ENCODE data around the gene DBNDD1. TPM values are rescaled to one million over a fixed set of nuclear protein-coding genes. Genes with fewer than 3 reads are reported as not detected.

DBNDD1 gene
- total and polyA plus RNA-seq, 2 donors (not counting 3 experiments of a cell fraction or from before 2014, with no cell fraction given), result 28.2 to 45.7 TPM

DNA sequence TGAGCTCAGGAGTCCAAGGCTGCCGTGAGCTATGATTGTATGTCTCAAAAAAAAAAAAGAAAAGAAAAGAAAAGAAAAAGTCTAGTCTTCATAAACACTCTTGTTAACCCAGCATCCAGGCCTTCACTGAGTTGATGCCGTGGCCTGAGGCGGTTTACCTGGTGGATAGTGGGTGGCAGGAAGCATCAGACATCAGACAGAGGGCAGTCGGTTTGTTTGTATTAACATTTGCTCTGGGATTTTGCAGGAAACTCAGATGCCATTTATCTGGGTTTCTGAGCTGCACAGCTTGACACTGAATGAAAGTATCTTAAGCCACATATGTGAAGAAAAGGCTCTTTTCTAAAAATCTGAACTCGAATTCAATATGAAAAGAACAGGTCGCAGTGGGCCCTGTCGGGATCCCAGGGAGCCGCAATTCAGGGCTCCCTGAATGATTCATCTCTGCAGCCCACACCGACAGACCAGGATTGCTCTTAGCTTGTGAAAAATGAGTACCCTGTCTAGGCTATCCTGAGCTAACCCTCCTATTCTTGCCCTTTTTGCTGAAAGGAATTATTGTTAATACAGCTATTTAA lies 1.1 kb upstream of the DBNDD1 start:
- TF ChIP-seq, protein P1, sequence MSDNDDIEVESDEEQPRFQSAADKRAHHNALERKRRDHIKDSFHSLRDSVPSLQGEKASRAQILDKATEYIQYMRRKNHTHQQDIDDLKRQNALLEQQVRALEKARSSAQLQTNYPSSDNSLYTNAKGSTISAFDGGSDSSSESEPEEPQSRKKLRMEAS (IDR thresholded peaks at IDR 0.05; ENCODE audit: insufficient read depth, insufficient read length), result no peak
- TF ChIP-seq MYC (IDR thresholded peaks at IDR 0.05; ENCODE audit: low read depth, low read length) (no peak), FOS (IDR thresholded peaks at IDR 0.05; ENCODE audit: borderline replicate concordance, insufficient read depth, low read length) (peak; percentile 14)
- DNase-seq (ENCODE audit: low read depth, low spot score) (no peak), FAIRE-seq (no peak)
- H3K4me3 ChIP-seq (replicated peaks in 1 of 3; ENCODE audit: insufficient read depth in 1 of 3, low read depth in 1 of 3, low read length in 3 of 3), result peak overlapping the region in 2 of 3 experiments; percentile 47 to 81
- no peaks in the 10 kb centered on the region for H3K36me3 ChIP-seq (ENCODE audit: control insufficient read depth in 2 of 2, extremely low read depth in 1 of 2, insufficient read depth in 2 of 2, low read length in 2 of 2)
- no peaks in the 10 kb centered on the region for H3K9me3 ChIP-seq (replicated peaks; ENCODE audit: control insufficient read depth, insufficient read depth, low read length)
- H2AFZ ChIP-seq (ENCODE audit: low read depth, low read length), result no peak overlapping the region
- dilution Hi-C loops (cut with MboI; ENCODE audit: extremely low pct_ligation_motif_present, low sequenced_read_pairs) (no loop called here), intact Hi-C loops (cut with micrococcal nuclease) (no loop called here)
- ChIA-PET POLR2A (interaction anchor here (0.6 kb wide), 1 partner anchor 27 kb away, joined by 3 read pairs; no protein-coding TSS in a partner anchor), CTCF (interaction anchor here (1.0 to 2.3 kb wide), 3 partner anchors 11 to 98 kb away, joined by 4 to 7 read pairs (median 6); no protein-coding TSS in a partner anchor)
- no TSS peak for BruUV-seq (replicated peaks)
- H3K9me1 ChIP-seq (replicated peaks; ENCODE audit: control insufficient read depth, extremely low read depth, insufficient read depth, low read length), result no peaks in the 10 kb centered on the region
- H3K79me2 ChIP-seq (ENCODE audit: control insufficient read depth, insufficient read depth, low read length), result peaks cover 8% of the 10 kb centered on the region
- H3K27me3 ChIP-seq (ENCODE audit: control insufficient read depth in 2 of 2, insufficient read depth in 2 of 2, low read length in 2 of 2), result no peaks in the 10 kb centered on the region
- H3K4me2 ChIP-seq (ENCODE audit: insufficient read depth, low read length), result peak overlapping the region; percentile 71
- H3K9ac ChIP-seq (replicated peaks; ENCODE audit: extremely low read depth, insufficient read depth, low read length), result peak overlapping the region; percentile 59
- H3K27ac ChIP-seq (ENCODE audit: insufficient read depth, low read depth, low read length), result no peak overlapping the region
- H3K4me1 ChIP-seq (ENCODE audit: control insufficient read depth, extremely low read depth, insufficient read depth, low read length), result peaks cover 34% of the 10 kb centered on the region
- H4K20me1 ChIP-seq (replicated peaks; ENCODE audit: control insufficient read depth, extremely low read depth, insufficient read depth, low read length), result no peaks in the 10 kb centered on the region

DNA sequence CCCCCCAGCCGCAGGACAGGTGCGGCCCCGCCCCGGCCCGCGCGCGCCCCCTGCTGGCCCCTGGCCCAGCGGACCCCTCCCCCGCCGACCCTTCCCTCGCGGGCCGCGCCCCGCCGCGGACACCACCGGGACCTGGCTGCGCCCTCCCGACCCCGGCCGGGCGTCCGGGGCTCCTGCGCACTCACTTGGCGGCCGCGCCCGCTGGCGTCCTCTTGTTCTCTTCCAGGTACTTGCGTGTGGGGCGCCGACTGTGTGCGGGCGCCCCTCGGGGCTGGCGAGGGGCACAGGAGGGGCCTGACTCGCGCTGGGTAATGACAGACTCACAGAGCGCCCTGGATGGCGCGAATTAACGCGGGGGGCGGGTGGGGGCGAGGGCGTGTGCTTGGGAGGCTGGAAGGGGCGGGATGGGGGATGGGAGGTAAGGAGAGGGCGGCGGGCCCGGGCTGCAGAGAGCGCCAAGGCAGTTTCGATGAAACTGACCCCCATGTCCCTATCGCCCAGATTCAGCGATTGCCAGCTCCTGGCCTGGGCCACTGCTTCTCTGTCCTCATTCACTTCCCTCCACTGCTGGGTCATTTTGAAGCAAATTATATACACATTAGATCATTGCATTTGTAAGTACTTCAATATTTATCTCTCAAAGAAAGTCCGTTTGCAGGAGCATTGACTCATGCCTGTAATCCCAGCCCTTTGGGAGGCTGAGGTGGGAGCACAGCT lies 445 bp upstream of the DBNDD1 start:
- dilution Hi-C loops (cut with MboI; ENCODE audit: extremely low pct_ligation_motif_present, low sequenced_read_pairs) (no loop called here), intact Hi-C loops (cut with micrococcal nuclease) (loop anchor here (2.0 kb wide), 1 partner anchor 71 kb away; the partner anchor contains the start of gene DEF8)
- Histone ChIP-seq H3K4me2 (ENCODE audit: insufficient read depth, low read length) (peak overlapping the region; percentile 71), H3K9me3 (replicated peaks; ENCODE audit: control insufficient read depth, insufficient read depth, low read length) (no peaks in the 10 kb centered on the region), H3K79me2 (ENCODE audit: control insufficient read depth, insufficient read depth, low read length) (peaks cover 8% of the 10 kb centered on the region), H3K36me3 (ENCODE audit: control insufficient read depth in 2 of 2, extremely low read depth in 1 of 2, insufficient read depth in 2 of 2, low read length in 2 of 2) (no peaks in the 10 kb centered on the region), H3K4me1 (ENCODE audit: control insufficient read depth, extremely low read depth, insufficient read depth, low read length) (peaks cover 37% of the 10 kb centered on the region), H2AFZ (ENCODE audit: low read depth, low read length) (peak overlapping the region; percentile 87), H3K9ac (replicated peaks; ENCODE audit: extremely low read depth, insufficient read depth, low read length) (peak overlapping the region; percentile 59), H4K20me1 (replicated peaks; ENCODE audit: control insufficient read depth, extremely low read depth, insufficient read depth, low read length) (no peaks in the 10 kb centered on the region), H3K27me3 (ENCODE audit: control insufficient read depth in 2 of 2, insufficient read depth in 2 of 2, low read length in 2 of 2) (no peaks in the 10 kb centered on the region), H3K27ac (ENCODE audit: insufficient read depth, low read depth, low read length) (no peak overlapping the region), H3K9me1 (replicated peaks; ENCODE audit: control insufficient read depth, extremely low read depth, insufficient read depth, low read length) (no peaks in the 10 kb centered on the region), H3K4me3 (replicated peaks in 1 of 3; ENCODE audit: insufficient read depth in 1 of 3, low read depth in 1 of 3, low read length in 3 of 3) (peak overlapping the region; percentile 50 to 81 (median 76))
- CTCF ChIA-PET, result interaction anchor here (0.7 to 2.3 kb wide), 5 partner anchors 11 to 98 kb away, joined by 3 to 7 read pairs (median 4); no protein-coding TSS in a partner anchor
- TF ChIP-seq, protein P1 (IDR thresholded peaks at IDR 0.05; ENCODE audit: insufficient read depth, insufficient read length), result no peak
- TF ChIP-seq EZH2 (IDR thresholded peaks at IDR 0.05; ENCODE audit: borderline replicate concordance, low read depth, low read length, severe bottlenecking) (no peak), MYC (IDR thresholded peaks at IDR 0.05; ENCODE audit: low read depth, low read length) (no peak), POLR2A (IDR thresholded peaks at IDR 0.05; ENCODE audit: low read depth, low read length) (no peak), POLR2AphosphoS5 (IDR thresholded peaks at IDR 0.05; ENCODE audit: insufficient read depth, low read depth, low read length) (peak; percentile 47), JUN (IDR thresholded peaks at IDR 0.05; ENCODE audit: borderline replicate concordance, insufficient read depth, insufficient read length, low read depth) (no peak), FOS (IDR thresholded peaks at IDR 0.05; ENCODE audit: borderline replicate concordance, insufficient read depth, low read length) (no peak)
- TF ChIP-seq, protein P2, sequence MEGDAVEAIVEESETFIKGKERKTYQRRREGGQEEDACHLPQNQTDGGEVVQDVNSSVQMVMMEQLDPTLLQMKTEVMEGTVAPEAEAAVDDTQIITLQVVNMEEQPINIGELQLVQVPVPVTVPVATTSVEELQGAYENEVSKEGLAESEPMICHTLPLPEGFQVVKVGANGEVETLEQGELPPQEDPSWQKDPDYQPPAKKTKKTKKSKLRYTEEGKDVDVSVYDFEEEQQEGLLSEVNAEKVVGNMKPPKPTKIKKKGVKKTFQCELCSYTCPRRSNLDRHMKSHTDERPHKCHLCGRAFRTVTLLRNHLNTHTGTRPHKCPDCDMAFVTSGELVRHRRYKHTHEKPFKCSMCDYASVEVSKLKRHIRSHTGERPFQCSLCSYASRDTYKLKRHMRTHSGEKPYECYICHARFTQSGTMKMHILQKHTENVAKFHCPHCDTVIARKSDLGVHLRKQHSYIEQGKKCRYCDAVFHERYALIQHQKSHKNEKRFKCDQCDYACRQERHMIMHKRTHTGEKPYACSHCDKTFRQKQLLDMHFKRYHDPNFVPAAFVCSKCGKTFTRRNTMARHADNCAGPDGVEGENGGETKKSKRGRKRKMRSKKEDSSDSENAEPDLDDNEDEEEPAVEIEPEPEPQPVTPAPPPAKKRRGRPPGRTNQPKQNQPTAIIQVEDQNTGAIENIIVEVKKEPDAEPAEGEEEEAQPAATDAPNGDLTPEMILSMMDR (IDR thresholded peaks at IDR 0.05; ENCODE audit: extremely low read depth in 1 of 2, insufficient read depth in 1 of 2, low read depth in 1 of 2, low read length in 2 of 2), result no peak
- POLR2A ChIA-PET, result interaction anchor here (0.6 kb wide), 1 partner anchor 27 kb away, joined by 3 read pairs; no protein-coding TSS in a partner anchor
- BruUV-seq (replicated peaks), result no TSS peak
- DNase-seq (ENCODE audit: low read depth, low spot score), result peak; percentile 30
- peak; percentile 62 for FAIRE-seq
